Measurements from ENCODE around the gene HDAC1.

The HDAC1 gene

DNA sequence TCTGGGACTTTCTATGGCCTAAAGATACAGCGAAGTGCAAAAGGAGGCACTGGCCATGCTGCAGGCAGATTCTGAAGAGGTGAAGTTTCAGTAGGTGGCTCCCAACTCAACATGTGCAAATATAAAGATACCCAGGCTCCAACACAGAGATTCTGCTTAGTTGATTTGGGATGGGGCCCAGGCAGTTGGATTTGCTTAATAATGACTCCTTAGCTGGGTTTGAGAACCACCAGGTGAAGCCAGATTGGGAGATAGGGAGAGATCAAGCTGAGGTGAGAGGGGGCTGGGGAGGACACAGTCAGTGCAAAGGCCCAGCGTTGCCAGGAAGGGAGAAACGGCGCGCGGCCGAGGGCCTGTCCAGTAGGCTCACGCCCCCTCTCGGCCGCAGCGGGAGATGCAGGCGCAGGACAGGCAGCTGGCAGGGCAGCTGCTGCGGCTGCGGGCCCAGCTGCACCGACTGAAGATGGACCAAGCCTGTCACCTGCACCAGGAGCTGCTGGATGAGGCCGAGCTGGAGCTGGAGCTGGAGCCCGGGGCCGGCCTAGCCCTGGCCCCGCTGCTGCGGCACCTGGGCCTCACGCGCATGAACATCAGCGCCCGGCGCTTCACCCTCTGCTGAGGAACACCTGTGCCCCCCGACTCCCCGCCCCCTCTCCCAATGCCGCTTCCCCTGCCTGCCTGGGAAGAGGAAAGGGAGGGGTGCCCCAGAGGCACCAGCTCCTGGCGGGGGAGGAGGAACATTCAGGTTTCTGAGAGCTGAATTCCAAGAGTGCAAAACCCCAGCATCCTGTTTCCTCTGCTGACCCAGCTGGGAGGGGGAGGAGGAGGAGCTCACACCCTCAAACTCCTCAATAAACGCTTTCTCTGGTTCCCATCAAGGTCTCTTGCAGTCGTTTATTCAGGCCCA, 43.6 kb upstream of the HDAC1 start:
- TF ChIP-seq FOXA1 (IDR thresholded peaks at IDR 0.05) (no peak), FOXM1 (IDR thresholded peaks at IDR 0.05; ENCODE audit: borderline replicate concordance) (no peak), TARDBP (IDR thresholded peaks at IDR 0.05) (no peak), ZNF384 (IDR thresholded peaks at IDR 0.05) (no peak), NFRKB (IDR thresholded peaks at IDR 0.05) (no peak), HDGF (IDR thresholded peaks at IDR 0.05; ENCODE audit: borderline replicate concordance) (no peak), SUZ12 (IDR thresholded peaks at IDR 0.05) (no peak), BHLHE40 (IDR thresholded peaks at IDR 0.05; ENCODE audit: borderline replicate concordance) (no peak), CTBP1 (IDR thresholded peaks at IDR 0.05; ENCODE audit: borderline replicate concordance) (no peak), ARNT (IDR thresholded peaks at IDR 0.05) (no peak), FOXK2 (IDR thresholded peaks at IDR 0.05) (no peak), ELF4 (IDR thresholded peaks at IDR 0.05) (no peak), SP1 (IDR thresholded peaks at IDR 0.05) (no peak), LEF1 (IDR thresholded peaks at IDR 0.05; ENCODE audit: borderline replicate concordance) (no peak), L3MBTL2 (conservative IDR thresholded peaks at IDR 0.05) (no peak)
- TF ChIP-seq, protein P1, sequence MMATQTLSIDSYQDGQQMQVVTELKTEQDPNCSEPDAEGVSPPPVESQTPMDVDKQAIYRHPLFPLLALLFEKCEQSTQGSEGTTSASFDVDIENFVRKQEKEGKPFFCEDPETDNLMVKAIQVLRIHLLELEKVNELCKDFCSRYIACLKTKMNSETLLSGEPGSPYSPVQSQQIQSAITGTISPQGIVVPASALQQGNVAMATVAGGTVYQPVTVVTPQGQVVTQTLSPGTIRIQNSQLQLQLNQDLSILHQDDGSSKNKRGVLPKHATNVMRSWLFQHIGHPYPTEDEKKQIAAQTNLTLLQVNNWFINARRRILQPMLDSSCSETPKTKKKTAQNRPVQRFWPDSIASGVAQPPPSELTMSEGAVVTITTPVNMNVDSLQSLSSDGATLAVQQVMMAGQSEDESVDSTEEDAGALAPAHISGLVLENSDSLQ (IDR thresholded peaks at IDR 0.05), result no peak
- DNase-seq (ENCODE audit: extremely low spot score), result peak; percentile 99
- CTCF ChIA-PET, result interaction anchor here (0.6 to 1.1 kb wide), 9 partner anchors 9 to 516 kb away, joined by 3 to 6 read pairs (median 4); partner anchors contain the start of gene DCDC2B
- POLR2A ChIA-PET, result interaction anchor here (0.7 to 1.4 kb wide), 3 partner anchors 9 to 88 kb away, joined by 3 to 8 read pairs (median 7); partner anchors contain the start of genes HDAC1 and MARCKSL1

DNA sequence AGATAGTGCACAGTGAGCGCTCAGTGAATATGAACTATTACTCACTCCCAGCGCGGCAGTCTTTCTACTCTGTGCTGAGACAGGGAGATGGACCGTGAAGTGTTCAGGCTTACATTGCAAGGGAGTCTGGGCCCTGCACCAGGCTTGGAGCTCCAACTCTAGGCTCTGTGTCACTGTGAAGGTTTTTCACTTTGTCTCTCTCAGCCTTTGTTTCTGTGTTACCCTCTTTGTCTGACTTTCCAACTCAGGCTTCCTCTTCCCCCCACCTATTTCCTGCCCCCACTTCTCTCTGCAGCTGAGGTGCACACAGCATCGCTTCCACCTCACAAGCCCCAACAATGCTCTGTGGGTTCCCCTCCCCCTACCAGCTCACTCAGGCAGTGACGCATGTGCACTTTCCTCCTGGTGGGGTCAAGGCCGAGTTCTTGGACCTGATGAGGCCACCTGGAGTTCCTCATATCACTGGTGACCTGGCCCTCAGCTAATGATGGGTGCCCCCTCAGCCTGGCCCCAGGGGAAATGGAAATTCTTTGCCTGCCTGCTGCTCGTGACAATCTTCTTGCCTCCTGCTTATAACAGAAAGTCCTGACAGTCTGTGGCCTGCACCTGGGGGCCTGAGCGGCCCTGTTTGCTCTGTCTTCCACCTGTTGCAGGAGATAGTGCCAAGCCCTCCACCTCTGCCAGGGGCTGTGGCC, 41.9 kb upstream of the HDAC1 start:
- DNase-seq (ENCODE audit: extremely low spot score), result no peak
- ChIA-PET POLR2A (interaction anchor here (1.1 kb wide), 1 partner anchor 34 kb away, joined by 3 read pairs; no protein-coding TSS in a partner anchor), CTCF (no interaction called here)
- TF ChIP-seq LEF1 (IDR thresholded peaks at IDR 0.05; ENCODE audit: borderline replicate concordance), result no peak
- no peak for TF ChIP-seq BHLHE40 (IDR thresholded peaks at IDR 0.05; ENCODE audit: borderline replicate concordance)
- TF ChIP-seq TARDBP (IDR thresholded peaks at IDR 0.05), result no peak
- no peak for TF ChIP-seq CTBP1 (IDR thresholded peaks at IDR 0.05; ENCODE audit: borderline replicate concordance)
- TF ChIP-seq SUZ12 (IDR thresholded peaks at IDR 0.05), result no peak
- no peak for TF ChIP-seq FOXM1 (IDR thresholded peaks at IDR 0.05; ENCODE audit: borderline replicate concordance)

DNA sequence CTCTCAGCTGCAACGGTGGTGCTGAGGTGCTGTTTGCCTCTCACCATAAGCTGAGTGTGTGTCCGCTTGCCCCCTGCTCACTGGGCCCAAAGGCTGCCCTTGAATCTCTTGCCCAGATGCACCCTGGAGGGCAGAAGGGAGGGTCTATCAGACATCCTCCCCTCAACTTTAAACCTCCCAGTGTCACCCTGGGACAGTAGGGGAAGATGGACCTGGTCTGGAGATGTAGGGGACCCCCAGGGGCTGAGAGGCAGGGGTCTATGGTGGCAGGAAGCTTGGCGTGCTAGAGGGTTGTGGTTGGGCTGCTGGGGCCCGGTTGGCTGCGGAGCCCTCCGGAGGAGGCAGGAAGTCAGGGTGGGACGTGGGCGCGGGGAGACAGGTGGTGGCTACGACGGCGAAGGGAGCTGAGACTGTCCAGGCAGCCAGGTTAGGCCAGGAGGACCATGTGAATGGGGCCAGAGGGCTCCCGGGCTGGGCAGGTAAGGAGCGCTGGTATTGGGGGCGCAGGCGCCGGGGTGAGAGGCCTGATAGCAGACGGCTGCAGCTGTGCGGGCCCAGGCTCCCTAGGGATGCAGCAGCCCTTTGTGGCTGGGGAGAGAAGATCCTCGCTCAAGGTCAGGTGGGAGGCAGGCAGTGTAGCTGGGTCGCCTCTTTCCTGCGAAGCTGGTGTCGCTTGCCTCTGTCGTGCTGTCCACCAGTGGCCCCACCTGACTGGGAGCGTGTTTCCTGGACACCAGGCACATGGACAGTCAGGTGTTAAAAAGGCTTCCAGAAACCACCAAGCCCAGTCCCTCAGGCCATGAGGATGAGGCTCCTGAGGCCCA, 40.8 kb upstream of the HDAC1 start, which contains the start of gene LCK:
Gene LCK, plus strand, starts transcription at position 373 of the 824 bp plus-strand sequence. CDS start 23,065 bp downstream, outside the sequence.
- POLR2A ChIA-PET, result interaction anchor here (1.1 kb wide), 1 partner anchor 35 kb away, joined by 3 read pairs; no protein-coding TSS in a partner anchor

DNA sequence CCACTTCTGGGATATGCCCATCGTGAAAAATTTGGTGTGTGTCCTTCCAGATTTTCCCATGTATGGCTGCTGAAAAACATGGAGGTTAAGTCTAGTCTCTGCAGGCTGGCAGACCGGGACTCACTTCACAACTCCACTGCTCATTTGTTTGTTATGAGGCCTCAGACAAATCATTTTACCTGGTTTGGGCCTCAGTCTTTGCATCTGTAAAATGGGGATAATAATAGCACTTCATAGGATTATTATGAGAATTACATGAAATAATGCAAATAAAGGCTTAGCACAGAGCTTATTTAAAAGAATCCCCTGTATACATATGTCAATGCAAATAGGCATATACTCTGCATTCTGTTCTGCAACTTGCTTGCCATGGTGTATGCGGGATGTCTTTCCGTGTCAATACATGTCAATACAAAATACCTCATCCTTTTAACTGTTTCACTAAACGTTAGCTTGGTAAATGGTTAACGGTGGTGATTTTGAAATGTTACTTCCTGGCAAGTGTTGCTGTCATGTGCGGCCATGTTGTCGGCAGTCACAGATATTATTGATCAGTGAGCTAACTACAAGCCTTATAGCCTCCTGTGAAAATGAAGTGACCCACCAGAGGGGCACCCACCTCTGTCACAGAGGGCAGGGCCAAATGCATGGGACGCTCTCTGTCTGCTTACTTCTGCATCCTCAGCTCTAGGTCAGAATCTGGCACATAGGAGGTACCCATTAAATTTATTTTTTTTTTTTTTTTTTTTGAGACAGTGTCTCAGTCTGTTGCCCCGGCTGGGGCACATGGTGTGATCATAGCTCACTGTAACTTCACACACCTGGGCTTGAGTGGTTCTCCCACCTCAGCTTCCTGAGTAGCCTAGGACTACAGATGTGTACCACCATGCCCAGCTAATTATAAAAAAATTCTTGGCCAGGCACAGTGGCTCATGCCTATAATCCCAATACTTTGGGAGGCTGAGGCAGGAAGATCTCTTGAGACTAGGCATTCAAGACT, 36.5 kb upstream of the HDAC1 start:
- TF ChIP-seq ELF4 (IDR thresholded peaks at IDR 0.05) (no peak), NFRKB (IDR thresholded peaks at IDR 0.05) (no peak), HDGF (IDR thresholded peaks at IDR 0.05; ENCODE audit: borderline replicate concordance) (no peak), SUZ12 (IDR thresholded peaks at IDR 0.05) (no peak), FOXA1 (IDR thresholded peaks at IDR 0.05) (no peak), SP1 (IDR thresholded peaks at IDR 0.05) (no peak), BHLHE40 (IDR thresholded peaks at IDR 0.05; ENCODE audit: borderline replicate concordance) (no peak), FOXM1 (IDR thresholded peaks at IDR 0.05; ENCODE audit: borderline replicate concordance) (no peak), FOXK2 (IDR thresholded peaks at IDR 0.05) (no peak), ARNT (IDR thresholded peaks at IDR 0.05) (no peak)
- TF ChIP-seq, protein P1 (IDR thresholded peaks at IDR 0.05), result no peak
- CTCF ChIA-PET, result no interaction called here
- POLR2A ChIA-PET, result interaction anchor here (1.3 kb wide), 1 partner anchor 36 kb away, joined by 5 read pairs; the partner anchor contains the start of gene HDAC1
- DNase-seq (ENCODE audit: extremely low spot score), result no peak

More for the DNA sequence above, 40.8 kb upstream of the HDAC1 start, which contains the start of gene LCK:
- no peak for DNase-seq (ENCODE audit: extremely low spot score)
- CTCF ChIA-PET, result no interaction called here
- no peak for TF ChIP-seq ARNT (IDR thresholded peaks at IDR 0.05)
- no peak for TF ChIP-seq FOXA1 (IDR thresholded peaks at IDR 0.05)
- TF ChIP-seq FOXM1 (IDR thresholded peaks at IDR 0.05; ENCODE audit: borderline replicate concordance), result no peak
- TF ChIP-seq HDGF (IDR thresholded peaks at IDR 0.05; ENCODE audit: borderline replicate concordance), result no peak
- TF ChIP-seq, protein P1 (IDR thresholded peaks at IDR 0.05), result no peak
- no peak for TF ChIP-seq BHLHE40 (IDR thresholded peaks at IDR 0.05; ENCODE audit: borderline replicate concordance)
- no peak for TF ChIP-seq CTBP1 (IDR thresholded peaks at IDR 0.05; ENCODE audit: borderline replicate concordance)
- no peak for TF ChIP-seq LEF1 (IDR thresholded peaks at IDR 0.05; ENCODE audit: borderline replicate concordance)
- no peak for TF ChIP-seq ZNF384 (IDR thresholded peaks at IDR 0.05)
- no peak for TF ChIP-seq TARDBP (IDR thresholded peaks at IDR 0.05)
